Measurements from ENCODE around the gene CCDC27. TPM values are rescaled to one million over a fixed set of nuclear protein-coding genes. Genes with fewer than 3 reads are reported as not detected.

The CCDC27 gene
- total and polyA plus RNA-seq, 2 donors (not counting 1 experiment from before 2014, with no cell fraction given), result not detected

DNA sequence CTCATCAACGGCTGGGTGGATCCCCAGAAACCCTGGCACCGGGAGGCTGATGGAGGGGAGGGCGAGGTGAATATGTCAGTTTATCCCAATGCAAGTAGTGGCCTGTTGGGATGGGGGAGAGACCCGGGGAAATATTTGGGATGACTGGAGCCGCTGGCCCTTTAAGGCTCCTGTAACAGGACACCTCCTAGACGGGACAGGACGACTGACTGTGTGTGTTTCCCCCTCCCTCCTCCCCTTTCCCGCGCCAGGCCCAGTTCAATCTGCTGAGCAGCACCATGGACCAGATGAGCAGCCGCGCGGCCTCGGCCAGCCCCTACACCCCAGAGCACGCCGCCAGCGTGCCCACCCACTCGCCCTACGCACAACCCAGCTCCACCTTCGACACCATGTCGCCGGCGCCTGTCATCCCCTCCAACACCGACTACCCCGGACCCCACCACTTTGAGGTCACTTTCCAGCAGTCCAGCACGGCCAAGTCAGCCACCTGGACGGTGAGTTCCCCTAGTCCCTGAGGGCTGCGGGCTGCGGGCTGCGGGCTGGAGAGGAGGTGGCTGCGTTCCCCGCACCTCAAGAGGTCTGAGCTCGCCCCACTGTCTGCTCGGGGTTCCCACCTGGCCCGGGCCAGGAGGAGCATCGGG is 44.8 kb upstream of the CCDC27 start:
- Mint-ChIP-seq H3K4me3 (no peak overlapping the region), H3K27me3 (peaks cover 22% of the 10 kb centered on the region), H3K27ac (no peak overlapping the region), H3K9me3 (ENCODE audit: insufficient read depth) (no peaks in the 10 kb centered on the region), H3K4me1 (peaks cover 7% of the 10 kb centered on the region)
- no peak overlapping the region for H3K4me3 ChIP-seq (ENCODE audit: control extremely low read depth in 1 of 5, extremely low read depth in 1 of 5, insufficient read depth in 1 of 5, low read depth in 2 of 5, low read length in 4 of 5)
- peaks cover 11 to 12% of the 10 kb centered on the region in 2 donors for H3K4me1 ChIP-seq (ENCODE audit: control insufficient read depth in 2 of 2, insufficient read depth in 2 of 2, low read length in 2 of 2)
- no peak overlapping the region for H3K27ac ChIP-seq (ENCODE audit: low read length in 2 of 2)
- POLR2A ChIA-PET, result no interaction called here
- H3K9me3 ChIP-seq (ENCODE audit: control extremely low read depth in 1 of 3, control insufficient read depth in 2 of 3, insufficient read depth in 1 of 3, low read length in 2 of 3), result no peaks in the 10 kb centered on the region
- no peaks in the 10 kb centered on the region for H3K36me3 ChIP-seq (replicated peaks in 1 of 2; ENCODE audit: control extremely low read depth in 1 of 2, control insufficient read depth in 1 of 2, extremely low read depth in 1 of 2, insufficient read depth in 2 of 2, low read length in 1 of 2)
- H3K79me2 ChIP-seq (ENCODE audit: control insufficient read depth, insufficient read depth, low read length), result no peaks in the 10 kb centered on the region
- no peak overlapping the region for H2AFZ ChIP-seq (ENCODE audit: insufficient read depth, low read depth, low read length, poor library complexity, severe bottlenecking)
- TF ChIP-seq EZH2 (IDR thresholded peaks at IDR 0.05; ENCODE audit: borderline replicate concordance, insufficient read depth, low read depth, low read length, poor library complexity, severe bottlenecking), result no peak
- TF ChIP-seq, protein P1, sequence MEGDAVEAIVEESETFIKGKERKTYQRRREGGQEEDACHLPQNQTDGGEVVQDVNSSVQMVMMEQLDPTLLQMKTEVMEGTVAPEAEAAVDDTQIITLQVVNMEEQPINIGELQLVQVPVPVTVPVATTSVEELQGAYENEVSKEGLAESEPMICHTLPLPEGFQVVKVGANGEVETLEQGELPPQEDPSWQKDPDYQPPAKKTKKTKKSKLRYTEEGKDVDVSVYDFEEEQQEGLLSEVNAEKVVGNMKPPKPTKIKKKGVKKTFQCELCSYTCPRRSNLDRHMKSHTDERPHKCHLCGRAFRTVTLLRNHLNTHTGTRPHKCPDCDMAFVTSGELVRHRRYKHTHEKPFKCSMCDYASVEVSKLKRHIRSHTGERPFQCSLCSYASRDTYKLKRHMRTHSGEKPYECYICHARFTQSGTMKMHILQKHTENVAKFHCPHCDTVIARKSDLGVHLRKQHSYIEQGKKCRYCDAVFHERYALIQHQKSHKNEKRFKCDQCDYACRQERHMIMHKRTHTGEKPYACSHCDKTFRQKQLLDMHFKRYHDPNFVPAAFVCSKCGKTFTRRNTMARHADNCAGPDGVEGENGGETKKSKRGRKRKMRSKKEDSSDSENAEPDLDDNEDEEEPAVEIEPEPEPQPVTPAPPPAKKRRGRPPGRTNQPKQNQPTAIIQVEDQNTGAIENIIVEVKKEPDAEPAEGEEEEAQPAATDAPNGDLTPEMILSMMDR (IDR thresholded peaks at IDR 0.05), result no peak
- CTCF ChIA-PET, result interaction anchor here (1.7 kb wide), 1 partner anchor 14 kb away, joined by 5 read pairs; no protein-coding TSS in a partner anchor
- WGBS (ENCODE audit: insufficient coverage), result 48% methylated on average over 35 of the region's 35 CpGs
- ATAC-seq (ENCODE audit: low read depth) (no peak), DNase-seq (no peak)
- peaks cover 0 to 17% (median 0%) of the 10 kb centered on the region in 4 experiments for H3K27me3 ChIP-seq (replicated peaks in 1 of 4; ENCODE audit: control extremely low read depth in 1 of 4, control insufficient read depth in 3 of 4, insufficient read depth in 4 of 4, low read length in 3 of 4)
- no peaks in the 10 kb centered on the region for H4K20me1 ChIP-seq (ENCODE audit: control insufficient read depth, insufficient read depth, low read length, poor library complexity, severe bottlenecking)
- intact Hi-C loops (cut with micrococcal nuclease), result no loop called here
- H3K9ac ChIP-seq (ENCODE audit: low read length), result no peak overlapping the region
- no peak overlapping the region for H3K4me2 ChIP-seq (replicated peaks; ENCODE audit: low read depth, low read length, poor library complexity, severe bottlenecking)

DNA sequence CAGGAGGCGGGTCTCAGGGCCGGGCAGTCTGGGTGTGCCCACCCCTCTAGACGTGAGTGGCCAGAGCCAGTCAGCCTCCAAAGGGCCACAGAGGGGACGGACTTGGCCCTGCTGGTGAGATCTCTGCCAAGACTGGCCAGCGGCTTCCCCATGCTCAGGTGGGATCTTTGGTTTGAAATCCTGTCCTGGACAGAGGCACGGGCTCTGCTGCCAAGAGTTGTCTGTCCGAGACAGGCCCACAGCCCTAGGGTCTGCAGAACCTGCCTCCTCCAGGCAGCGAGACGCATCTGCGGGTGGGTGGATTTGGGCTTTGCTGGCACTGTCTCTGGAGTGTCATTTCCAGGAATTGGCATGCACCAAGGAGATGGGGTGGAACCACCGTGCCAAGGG is 44.3 kb upstream of the CCDC27 start:
- no peak overlapping the region for H3K9ac ChIP-seq (ENCODE audit: low read length)
- H3K79me2 ChIP-seq (ENCODE audit: control insufficient read depth, insufficient read depth, low read length), result no peaks in the 10 kb centered on the region
- H3K36me3 ChIP-seq (replicated peaks in 1 of 2; ENCODE audit: control extremely low read depth in 1 of 2, control insufficient read depth in 1 of 2, extremely low read depth in 1 of 2, insufficient read depth in 2 of 2, low read length in 1 of 2), result no peaks in the 10 kb centered on the region
- no peak overlapping the region for H2AFZ ChIP-seq (ENCODE audit: insufficient read depth, low read depth, low read length, poor library complexity, severe bottlenecking)
- H3K4me3 ChIP-seq (ENCODE audit: control extremely low read depth in 1 of 5, extremely low read depth in 1 of 5, insufficient read depth in 1 of 5, low read depth in 2 of 5, low read length in 4 of 5), result no peak overlapping the region
- H3K27me3 Mint-ChIP-seq, result peaks cover 22% of the 10 kb centered on the region
- peaks cover 0 to 17% (median 0%) of the 10 kb centered on the region in 4 experiments for H3K27me3 ChIP-seq (replicated peaks in 1 of 4; ENCODE audit: control extremely low read depth in 1 of 4, control insufficient read depth in 3 of 4, insufficient read depth in 4 of 4, low read length in 3 of 4)
- TF ChIP-seq, protein P1 (IDR thresholded peaks at IDR 0.05), result no peak
- TF ChIP-seq EZH2 (IDR thresholded peaks at IDR 0.05; ENCODE audit: borderline replicate concordance, insufficient read depth, low read depth, low read length, poor library complexity, severe bottlenecking), result no peak
- no peaks in the 10 kb centered on the region for H4K20me1 ChIP-seq (ENCODE audit: control insufficient read depth, insufficient read depth, low read length, poor library complexity, severe bottlenecking)
- no peak overlapping the region for H3K4me2 ChIP-seq (replicated peaks; ENCODE audit: low read depth, low read length, poor library complexity, severe bottlenecking)
- peaks cover 7% of the 10 kb centered on the region for H3K4me1 Mint-ChIP-seq
- POLR2A ChIA-PET, result no interaction called here
- intact Hi-C loops (cut with micrococcal nuclease), result no loop called here
- peaks cover 11 to 12% of the 10 kb centered on the region in 2 donors for H3K4me1 ChIP-seq (ENCODE audit: control insufficient read depth in 2 of 2, insufficient read depth in 2 of 2, low read length in 2 of 2)
- H3K4me3 Mint-ChIP-seq, result no peak overlapping the region
- no peaks in the 10 kb centered on the region for H3K9me3 Mint-ChIP-seq (ENCODE audit: insufficient read depth)
- no peak overlapping the region for H3K27ac Mint-ChIP-seq
- H3K27ac ChIP-seq (ENCODE audit: low read length in 2 of 2), result no peak overlapping the region
- ATAC-seq (ENCODE audit: low read depth) (no peak), DNase-seq (no peak)
- no peaks in the 10 kb centered on the region for H3K9me3 ChIP-seq (ENCODE audit: control extremely low read depth in 1 of 3, control insufficient read depth in 2 of 3, insufficient read depth in 1 of 3, low read length in 2 of 3)
- WGBS (ENCODE audit: insufficient coverage), result 80% methylated on average over 11 of the region's 11 CpGs
- CTCF ChIA-PET, result interaction anchor here (1.7 kb wide), 1 partner anchor 13 kb away, joined by 5 read pairs; no protein-coding TSS in a partner anchor
